OCI-LY1 (cell line): ENCODE data around the gene LYZL2.

Experiments used
- EZH2 ChIP-seq: fragments of 200-600 bp; sonication (generic), shearing (Covaris generic); IDR thresholded peaks from 2 replicates; pipeline ENCODE4 v1.8.0; 2017; ENCODE audit warnings: borderline replicate concordance, mixed run types, mild to moderate bottlenecking, antibody characterized with exemption, low read length, moderate library complexity, mixed read lengths
- TF ChIP-seq, protein P1 (sequence below): fragments of 200-600 bp; sonication (generic), shearing (Covaris generic); IDR thresholded peaks from 2 replicates; pipeline ENCODE4 v1.5.1; 2017; ENCODE audit warnings: mild to moderate bottlenecking, antibody characterized with exemption, low read length, moderate library complexity, mixed read lengths

DNA sequence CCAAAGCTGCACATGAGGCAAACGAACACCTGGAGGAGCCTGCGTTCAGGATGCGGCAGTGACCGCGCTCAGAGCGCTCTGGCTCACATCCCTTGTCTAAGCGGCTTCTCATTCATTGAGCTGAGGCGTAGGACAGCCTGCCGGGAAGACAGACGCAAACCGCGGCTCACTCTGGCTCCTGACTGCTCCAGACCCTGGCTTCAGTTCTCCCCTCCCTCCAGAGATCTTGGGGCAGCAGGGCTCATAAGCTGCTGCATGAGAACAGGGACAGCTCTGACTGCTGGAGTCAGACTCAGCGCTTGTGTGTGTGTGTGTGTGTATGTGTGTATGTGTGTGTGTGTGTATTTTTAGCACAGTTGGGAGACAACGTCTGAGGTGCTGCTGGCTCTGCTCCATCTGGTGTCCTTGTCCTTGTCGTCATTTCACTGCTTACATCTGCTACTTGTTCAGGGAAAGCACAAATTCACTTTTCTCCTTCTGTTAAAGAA is 15.8 kb upstream of the LYZL2 start:
- TF ChIP-seq, protein P1, sequence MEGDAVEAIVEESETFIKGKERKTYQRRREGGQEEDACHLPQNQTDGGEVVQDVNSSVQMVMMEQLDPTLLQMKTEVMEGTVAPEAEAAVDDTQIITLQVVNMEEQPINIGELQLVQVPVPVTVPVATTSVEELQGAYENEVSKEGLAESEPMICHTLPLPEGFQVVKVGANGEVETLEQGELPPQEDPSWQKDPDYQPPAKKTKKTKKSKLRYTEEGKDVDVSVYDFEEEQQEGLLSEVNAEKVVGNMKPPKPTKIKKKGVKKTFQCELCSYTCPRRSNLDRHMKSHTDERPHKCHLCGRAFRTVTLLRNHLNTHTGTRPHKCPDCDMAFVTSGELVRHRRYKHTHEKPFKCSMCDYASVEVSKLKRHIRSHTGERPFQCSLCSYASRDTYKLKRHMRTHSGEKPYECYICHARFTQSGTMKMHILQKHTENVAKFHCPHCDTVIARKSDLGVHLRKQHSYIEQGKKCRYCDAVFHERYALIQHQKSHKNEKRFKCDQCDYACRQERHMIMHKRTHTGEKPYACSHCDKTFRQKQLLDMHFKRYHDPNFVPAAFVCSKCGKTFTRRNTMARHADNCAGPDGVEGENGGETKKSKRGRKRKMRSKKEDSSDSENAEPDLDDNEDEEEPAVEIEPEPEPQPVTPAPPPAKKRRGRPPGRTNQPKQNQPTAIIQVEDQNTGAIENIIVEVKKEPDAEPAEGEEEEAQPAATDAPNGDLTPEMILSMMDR = no peak
- no peak for TF ChIP-seq EZH2
